Naive thymus-derived CD4-positive, alpha-beta T cell (primary cell): Measurements from ENCODE around the gene BNIP3. TPM values are rescaled to one million over a fixed set of nuclear protein-coding genes. Genes with fewer than 3 reads are reported as not detected.

ENCODE experiments used
- ATAC-seq: fragments of 150-1000 bp; cut with Tn5 transposase; 2 replicates; pipeline ENCODE4 v1.10.0; 2021; ENCODE audit warnings: mild to moderate bottlenecking, moderate library complexity
- CTCF ChIA-PET: fragments of 350-600 bp; sonication (Branson Sonifier 250); formaldehyde crosslinking; loops from one replicate; lab custom pipeline; 2021; ENCODE audit warnings: antibody characterized with exemption; lab: Charles Lee
- POLR2A ChIA-PET: fragments of 350-600 bp; sonication (Branson Sonifier 250); formaldehyde crosslinking; loops from one replicate; lab custom pipeline; 2021; ENCODE audit warnings: antibody characterized with exemption, inconsistent platforms; lab: Charles Lee
- DNase-seq, 9 donors: peaks; one replicate each; pipeline versions ENCODE4 v3.0.0 to v3.0.0-alpha.2; 2020 to 2022; ENCODE audit warnings: mixed read lengths in 1 of 9
- H3K27ac ChIP-seq: one replicate; pipeline ENCODE4 v1.7.0; 2013; ENCODE audit warnings: mild to moderate bottlenecking, low read depth, low read length, moderate library complexity
- H3K27me3 ChIP-seq, 2 donors: one replicate each; pipeline ENCODE4 v1.7.0; 2013; ENCODE audit warnings: low read length in 2 of 2, mild to moderate bottlenecking in 2 of 2, moderate library complexity in 2 of 2; ENCODE audit not compliant: control insufficient read depth in 2 of 2, insufficient read depth in 2 of 2
- H3K36me3 ChIP-seq, 3 experiments: 1 replicate in 2 of 3; 2 replicates in 1 of 3; pipeline ENCODE4 v1.7.0; 2013; ENCODE audit warnings: low read length in 3 of 3, mild to moderate bottlenecking in 3 of 3, moderate library complexity in 1 of 3; ENCODE audit not compliant: insufficient read depth in 3 of 3, control insufficient read depth in 2 of 3
- H3K4me1 ChIP-seq, 2 donors: one replicate each; pipeline ENCODE4 v1.7.0; 2013; ENCODE audit warnings: low read length in 2 of 2, mild to moderate bottlenecking in 2 of 2, moderate library complexity in 1 of 2; ENCODE audit not compliant: control insufficient read depth in 2 of 2, insufficient read depth in 2 of 2
- H3K4me3 ChIP-seq: 2 replicates; pipeline ENCODE4 v1.7.0; 2013; ENCODE audit warnings: mild to moderate bottlenecking, low read length
- H3K9me3 ChIP-seq, 3 experiments: 1 replicate in 2 of 3; 2 replicates in 1 of 3; pipeline ENCODE4 v1.7.0; 2013; ENCODE audit warnings: low read length in 3 of 3; ENCODE audit not compliant: control insufficient read depth in 2 of 3
- H3K27ac Mint-ChIP-seq, 9 donors: one replicate each; pipeline ENCODE4 v1.8.0; 2020 to 2022; ENCODE audit warnings: mixed read lengths in 9 of 9, mild to moderate bottlenecking in 8 of 9, moderate library complexity in 5 of 9, inconsistent platforms in 2 of 9
- H3K27me3 Mint-ChIP-seq, 5 donors: one replicate each; pipeline ENCODE4 v1.8.0; 2021 to 2022; ENCODE audit warnings: mixed read lengths in 5 of 5, mild to moderate bottlenecking in 1 of 5
- H3K36me3 Mint-ChIP-seq, 5 donors: one replicate each; pipeline ENCODE4 v1.8.0; 2020 to 2022; ENCODE audit warnings: mixed read lengths in 5 of 5, mild to moderate bottlenecking in 3 of 5, inconsistent platforms in 1 of 5
- H3K4me1 Mint-ChIP-seq, 7 donors: one replicate each; pipeline ENCODE4 v1.8.0; 2020 to 2022; ENCODE audit warnings: mixed read lengths in 7 of 7, mild to moderate bottlenecking in 3 of 7, inconsistent platforms in 1 of 7
- H3K4me3 Mint-ChIP-seq, 10 donors: one replicate each; pipeline ENCODE4 v1.8.0; 2020 to 2022; ENCODE audit warnings: mild to moderate bottlenecking in 10 of 10, mixed read lengths in 10 of 10, moderate library complexity in 6 of 10, inconsistent platforms in 2 of 10
- H3K9me3 Mint-ChIP-seq, 11 donors: one replicate each; pipeline ENCODE4 v1.8.0; 2020 to 2022; ENCODE audit warnings: mixed read lengths in 11 of 11, mild to moderate bottlenecking in 4 of 11, inconsistent platforms in 1 of 11, moderate library complexity in 1 of 11
- intact Hi-C, 2 donors: fragments of 100-400 bp; cut with micrococcal nuclease; formaldehyde crosslinking; loops; one replicate each; pipeline ENCODE4 v1.15.1; 2023
- polyA plus RNA-seq, 2 donors: library from polyadenylated mRNA; unstranded; fragments of 300-500 nt; fragmentation: Illumina TruSeq; gene quantifications; one replicate each; pipeline ENCODE4 v1.2.3, GENCODE V29; 2021
- total RNA-seq, 6 experiments: library from RNA in 5 of 6; stranded (reverse) in 5 of 6; gene quantifications; 1 replicate in 5 of 6; 2 replicates in 1 of 6; pipeline ENCODE4 v1.2.3 and lab custom pipeline; 2021 to 2026

BNIP3 gene
- total and polyA plus RNA-seq, 7 experiments from 2014 or later: 17.7 to 81.7 (median 40.5) TPM

- DNase-seq: no peak
- ChIA-PET CTCF (no interaction called here), POLR2A (no interaction called here)
- no peaks in the 10 kb centered on the region for H3K27me3 ChIP-seq
- no peak overlapping the region for H3K27ac ChIP-seq
- peaks cover 0 to 5% (median 0%) of the 10 kb centered on the region in 7 donors for H3K4me1 Mint-ChIP-seq
- peaks cover 0 to 10% (median 0%) of the 10 kb centered on the region in 5 donors for H3K27me3 Mint-ChIP-seq
- H3K4me3 Mint-ChIP-seq: no peak overlapping the region
- no peaks in the 10 kb centered on the region for H3K9me3 ChIP-seq
- intact Hi-C loops: no loop called here
- H3K36me3 ChIP-seq: no peaks in the 10 kb centered on the region
- no peaks in the 10 kb centered on the region for H3K9me3 Mint-ChIP-seq
- H3K27ac Mint-ChIP-seq: peak overlapping the region in 1 of 9 donors; percentile 49
- ATAC-seq: no peak
- H3K36me3 Mint-ChIP-seq: no peaks in the 10 kb centered on the region
- H3K4me1 ChIP-seq: no peaks in the 10 kb centered on the region
- no peak overlapping the region for H3K4me3 ChIP-seq
Observed at GRCh38 chr10:132016514-132016913, 34.8 kb upstream of the BNIP3 start.

- H3K4me3 Mint-ChIP-seq: no peak overlapping the region
- H3K27me3 Mint-ChIP-seq: peaks cover 0 to 33% (median 6%) of the 10 kb centered on the region in 5 donors
- H3K27me3 ChIP-seq: no peaks in the 10 kb centered on the region
- ATAC-seq (no peak), DNase-seq (no peak)
- no peak overlapping the region for H3K4me3 ChIP-seq
- H3K9me3 Mint-ChIP-seq: no peaks in the 10 kb centered on the region
- CTCF ChIA-PET: interaction anchor here (1.3 to 1.6 kb wide), 2 partner anchors 11 to 125 kb away, joined by 5 read pairs; no protein-coding TSS in a partner anchor
- H3K4me1 ChIP-seq: no peaks in the 10 kb centered on the region
- H3K27ac ChIP-seq: no peak overlapping the region
- H3K36me3 ChIP-seq: no peaks in the 10 kb centered on the region
- POLR2A ChIA-PET: no interaction called here
- intact Hi-C loops: no loop called here
- peaks cover 0 to 7% (median 2%) of the 10 kb centered on the region in 7 donors for H3K4me1 Mint-ChIP-seq
- no peaks in the 10 kb centered on the region for H3K9me3 ChIP-seq
- H3K27ac Mint-ChIP-seq: no peak overlapping the region
- no peaks in the 10 kb centered on the region for H3K36me3 Mint-ChIP-seq
Observed at GRCh38 chr10:132011445-132011844, 29.7 kb upstream of the BNIP3 start.

- intact Hi-C loops: no loop called here
- Histone ChIP-seq H3K4me3 (no peak overlapping the region), H3K27ac (no peak overlapping the region), H3K27me3 (no peaks in the 10 kb centered on the region), H3K9me3 (no peaks in the 10 kb centered on the region), H3K36me3 (no peaks in the 10 kb centered on the region), H3K4me1 (no peaks in the 10 kb centered on the region)
- H3K27ac Mint-ChIP-seq: no peak overlapping the region
- DNase-seq: no peak
- no peaks in the 10 kb centered on the region for H3K36me3 Mint-ChIP-seq
- no peak overlapping the region for H3K4me3 Mint-ChIP-seq
- CTCF ChIA-PET: interaction anchor here (1.3 to 1.6 kb wide), 2 partner anchors 12 to 125 kb away, joined by 5 read pairs; no protein-coding TSS in a partner anchor
- no peaks in the 10 kb centered on the region for H3K9me3 Mint-ChIP-seq
- no peak for ATAC-seq
- H3K4me1 Mint-ChIP-seq: peaks cover 0 to 10% (median 4%) of the 10 kb centered on the region in 7 donors
- peaks cover 0 to 33% (median 6%) of the 10 kb centered on the region in 5 donors for H3K27me3 Mint-ChIP-seq
- POLR2A ChIA-PET: no interaction called here
Observed at GRCh38 chr10:132011024-132011423, 29.3 kb upstream of the BNIP3 start.

GRCh38 chr10:132010483-132010882, 28.8 kb upstream of the BNIP3 start:
- peaks cover 0 to 1% (median 0%) of the 10 kb centered on the region in 11 donors for H3K9me3 Mint-ChIP-seq
- no peak overlapping the region for H3K27ac ChIP-seq
- ATAC-seq: no peak
- H3K36me3 ChIP-seq: no peaks in the 10 kb centered on the region
- no peak overlapping the region for H3K4me3 ChIP-seq
- intact Hi-C loops: no loop called here
- peaks cover 0 to under 1% (median 0%) of the 10 kb centered on the region in 3 experiments for H3K9me3 ChIP-seq
- no peak overlapping the region for H3K4me3 Mint-ChIP-seq
- no peak for DNase-seq
- peaks cover 0 to 10% (median 4%) of the 10 kb centered on the region in 7 donors for H3K4me1 Mint-ChIP-seq
- H3K27me3 Mint-ChIP-seq: peaks cover 0 to 33% (median 6%) of the 10 kb centered on the region in 5 donors
- ChIA-PET POLR2A (no interaction called here), CTCF (interaction anchor here (1.3 kb wide), 1 partner anchor 12 kb away, joined by 5 read pairs; no protein-coding TSS in a partner anchor)
- no peaks in the 10 kb centered on the region for H3K4me1 ChIP-seq
- H3K27me3 ChIP-seq: no peaks in the 10 kb centered on the region
- no peaks in the 10 kb centered on the region for H3K36me3 Mint-ChIP-seq
- no peak overlapping the region for H3K27ac Mint-ChIP-seq

- H3K27me3 Mint-ChIP-seq: peaks cover 0 to 31% (median 6%) of the 10 kb centered on the region in 5 donors
- no peaks in the 10 kb centered on the region for H3K36me3 ChIP-seq
- peak overlapping the region in 1 of 9 donors; percentile 32 for H3K27ac Mint-ChIP-seq
- H3K36me3 Mint-ChIP-seq: peaks cover 0 to 4% (median 0%) of the 10 kb centered on the region in 5 donors
- DNase-seq (no peak), ATAC-seq (no peak)
- no peak overlapping the region for H3K4me3 ChIP-seq
- no peaks in the 10 kb centered on the region for H3K4me1 ChIP-seq
- ChIA-PET POLR2A (no interaction called here), CTCF (interaction anchor here (0.7 to 1.3 kb wide), 2 partner anchors 13 to 124 kb away, joined by 3 read pairs; no protein-coding TSS in a partner anchor)
- H3K4me3 Mint-ChIP-seq: no peak overlapping the region
- H3K9me3 ChIP-seq: peaks cover 0 to 4% (median 0%) of the 10 kb centered on the region in 3 experiments
- peaks cover 0 to 10% (median 1%) of the 10 kb centered on the region in 7 donors for H3K4me1 Mint-ChIP-seq
- H3K27ac ChIP-seq: no peak overlapping the region
- peaks cover 0 to 4% (median 0%) of the 10 kb centered on the region in 11 donors for H3K9me3 Mint-ChIP-seq
- intact Hi-C loops: no loop called here
- H3K27me3 ChIP-seq: no peaks in the 10 kb centered on the region
Observed at GRCh38 chr10:132009575-132009974, 27.9 kb upstream of the BNIP3 start.

- H3K27me3 ChIP-seq: no peaks in the 10 kb centered on the region
- H3K4me1 Mint-ChIP-seq: peaks cover 0 to 10% (median 0%) of the 10 kb centered on the region in 7 donors
- no peaks in the 10 kb centered on the region for H3K36me3 ChIP-seq
- H3K27me3 Mint-ChIP-seq: peaks cover 0 to 25% (median 6%) of the 10 kb centered on the region in 5 donors
- H3K4me3 ChIP-seq: no peak overlapping the region
- POLR2A ChIA-PET: no interaction called here
- H3K36me3 Mint-ChIP-seq: peaks cover 0 to 4% (median 0%) of the 10 kb centered on the region in 5 donors
- ATAC-seq (no peak), DNase-seq (no peak)
- CTCF ChIA-PET: no interaction called here
- intact Hi-C loops: no loop called here
- no peak overlapping the region for H3K27ac ChIP-seq
- no peaks in the 10 kb centered on the region for H3K4me1 ChIP-seq
- peaks cover 0 to 4% (median 0%) of the 10 kb centered on the region in 3 experiments for H3K9me3 ChIP-seq
- no peak overlapping the region for H3K4me3 Mint-ChIP-seq
- peaks cover 0 to 4% (median 0%) of the 10 kb centered on the region in 11 donors for H3K9me3 Mint-ChIP-seq
- no peak overlapping the region for H3K27ac Mint-ChIP-seq
Observed at GRCh38 chr10:132007681-132008080, 26.0 kb upstream of the BNIP3 start.

- DNase-seq (no peak), ATAC-seq (no peak)
- Mint-ChIP-seq H3K36me3 (peaks cover 0 to 4% (median 0%) of the 10 kb centered on the region in 5 donors), H3K27ac (no peak overlapping the region), H3K9me3 (peaks cover 0 to 4% (median 0%) of the 10 kb centered on the region in 11 donors), H3K4me1 (peaks cover 0 to 10% (median 0%) of the 10 kb centered on the region in 7 donors), H3K4me3 (no peak overlapping the region), H3K27me3 (peaks cover 0 to 29% (median 6%) of the 10 kb centered on the region in 5 donors)
- intact Hi-C loops: no loop called here
- Histone ChIP-seq H3K4me3 (no peak overlapping the region), H3K27me3 (no peaks in the 10 kb centered on the region), H3K27ac (no peak overlapping the region), H3K4me1 (no peaks in the 10 kb centered on the region), H3K9me3 (peaks cover 0 to 4% (median 0%) of the 10 kb centered on the region in 3 experiments), H3K36me3 (no peaks in the 10 kb centered on the region)
- ChIA-PET POLR2A (no interaction called here), CTCF (no interaction called here)
Observed at GRCh38 chr10:132006966-132007365, 25.2 kb upstream of the BNIP3 start.
